ENCODE measurements around the gene LRRFIP1.

GRCh38 chr2:237819231-237819630, 191.8 kb downstream of the LRRFIP1 start:
- TF ChIP-seq POLR2A (IDR thresholded peaks at IDR 0.05; ENCODE audit: low read length) = no peak
- TF ChIP-seq GATA1 (IDR thresholded peaks at IDR 0.05; ENCODE audit: low read depth, low read length) = no peak
